ENCODE measurements around the gene NXPH1.
"Not testable (repeated sequence)": the region's sequence is repeated elsewhere in the genome, so short reads cannot be mapped to it uniquely, and the experiment has no call there.

The NXPH1 gene

GRCh38 chr7:8719102-8719501 lies 285.7 kb downstream of the NXPH1 start:
- no peak for DNase-seq (ENCODE audit: low spot score)

- DNase-seq (ENCODE audit: low spot score), result peak; percentile 78
Measured at GRCh38 chr7:8724080-8724718, 290.8 kb downstream of the NXPH1 start.

- DNase-seq (ENCODE audit: low spot score), result not testable (repeated sequence)
Measured at GRCh38 chr7:8731756-8732155, 298.3 kb downstream of the NXPH1 start.

- DNase-seq (ENCODE audit: low spot score), result no peak
Measured at GRCh38 chr7:8739837-8740236, 306.4 kb downstream of the NXPH1 start.

GRCh38 chr7:8742837-8743236 lies 309.4 kb downstream of the NXPH1 start:
- DNase-seq (ENCODE audit: low spot score), result peak; percentile 28

GRCh38 chr7:8747338-8747737 lies 313.9 kb downstream of the NXPH1 start:
- DNase-seq (ENCODE audit: low spot score), result no peak

GRCh38 chr7:8751557-8752231 lies 318.3 kb downstream of the NXPH1 start:
- no peak for DNase-seq (ENCODE audit: low spot score)

GRCh38 chr7:8753355-8753754 lies 319.9 kb downstream of the NXPH1 start:
- no peak for DNase-seq (ENCODE audit: low spot score)

- DNase-seq (ENCODE audit: low spot score), result no peak
Measured at GRCh38 chr7:8761731-8762130, 328.3 kb downstream of the NXPH1 start.

- no peak for DNase-seq (ENCODE audit: low spot score)
Measured at GRCh38 chr7:8762803-8763202, 329.4 kb downstream of the NXPH1 start.

- DNase-seq (ENCODE audit: low spot score), result no peak
Measured at GRCh38 chr7:8765374-8765773, 332.0 kb downstream of the NXPH1 start.

- DNase-seq (ENCODE audit: low spot score), result no peak
Measured at GRCh38 chr7:8773518-8773917, 340.1 kb downstream of the NXPH1 start.

GRCh38 chr7:8778459-8778858 lies 345.1 kb downstream of the NXPH1 start:
- no peak for DNase-seq (ENCODE audit: low spot score)

GRCh38 chr7:8781166-8781565 lies 347.8 kb downstream of the NXPH1 start:
- no peak for DNase-seq (ENCODE audit: low spot score)

GRCh38 chr7:8783229-8783628 lies 349.8 kb downstream of the NXPH1 start:
- DNase-seq (ENCODE audit: low spot score), result no peak

- DNase-seq (ENCODE audit: low spot score), result no peak
Measured at GRCh38 chr7:8785081-8785480, 351.7 kb downstream of the NXPH1 start.

GRCh38 chr7:8800986-8801385 lies 367.6 kb downstream of the NXPH1 start:
- no peak for DNase-seq (ENCODE audit: low spot score)
